ENCODE data around the gene ANKIB1.
"Not testable (repeated sequence)": the region's sequence is repeated elsewhere in the genome, so short reads cannot be mapped to it uniquely, and the experiment has no call there.

The ANKIB1 gene

DNA sequence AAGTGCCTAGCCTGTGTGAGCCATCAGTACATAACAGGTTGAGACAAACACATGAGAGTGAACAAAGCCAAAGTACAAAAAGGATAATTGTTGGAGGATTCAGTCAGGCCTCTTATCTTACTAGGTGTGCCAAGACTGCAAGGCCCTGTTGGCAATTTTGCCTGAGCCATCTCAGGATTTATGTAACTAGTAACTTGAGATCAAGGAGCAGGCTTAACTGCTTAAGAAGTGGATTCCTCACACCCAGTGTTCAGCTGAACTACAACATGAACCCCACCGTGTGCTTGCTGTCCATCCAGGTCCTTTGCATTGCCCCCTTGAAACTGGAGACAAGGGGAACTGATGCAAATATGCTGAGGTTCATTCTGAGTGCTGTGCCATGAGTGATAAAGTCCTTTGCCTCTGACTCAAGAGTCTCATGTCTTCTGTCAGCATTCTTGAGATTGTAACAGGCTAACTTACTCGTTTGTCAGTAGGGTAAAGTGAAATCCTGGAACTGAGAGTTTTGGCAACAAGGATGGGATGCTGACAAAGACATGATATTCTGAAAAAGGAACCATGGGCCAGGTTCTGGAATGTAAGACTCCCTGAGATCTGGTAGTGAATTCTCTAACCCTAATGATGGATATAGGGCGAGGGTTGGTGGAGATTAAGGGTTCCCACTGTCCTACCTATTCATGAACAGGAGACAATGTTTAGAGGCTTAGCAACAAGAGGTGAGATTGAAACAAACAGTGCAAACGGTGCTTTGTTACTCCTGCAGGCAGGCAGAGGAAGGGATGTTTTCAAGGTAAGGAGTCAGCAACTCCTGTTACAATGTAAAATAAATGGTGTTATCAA lies 157.4 kb downstream of the ANKIB1 start:
- no peak for DNase-seq

DNA sequence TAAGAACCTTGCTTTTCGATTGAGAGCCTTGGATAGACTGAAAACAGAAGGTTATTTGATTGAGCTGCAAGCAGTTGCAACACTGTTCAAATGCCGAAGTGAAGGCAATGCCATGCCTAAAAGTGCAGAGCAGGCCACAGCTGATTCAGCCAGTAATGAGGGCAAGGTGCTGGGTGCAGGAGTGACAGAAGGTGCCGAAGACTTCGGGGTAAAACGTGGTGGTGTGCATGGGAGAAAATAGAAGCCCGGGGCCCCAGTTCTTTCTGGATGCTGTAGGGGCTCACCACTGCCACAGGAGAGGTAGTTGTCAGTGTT lies 157.9 kb downstream of the ANKIB1 start:
- no peak for DNase-seq

DNA sequence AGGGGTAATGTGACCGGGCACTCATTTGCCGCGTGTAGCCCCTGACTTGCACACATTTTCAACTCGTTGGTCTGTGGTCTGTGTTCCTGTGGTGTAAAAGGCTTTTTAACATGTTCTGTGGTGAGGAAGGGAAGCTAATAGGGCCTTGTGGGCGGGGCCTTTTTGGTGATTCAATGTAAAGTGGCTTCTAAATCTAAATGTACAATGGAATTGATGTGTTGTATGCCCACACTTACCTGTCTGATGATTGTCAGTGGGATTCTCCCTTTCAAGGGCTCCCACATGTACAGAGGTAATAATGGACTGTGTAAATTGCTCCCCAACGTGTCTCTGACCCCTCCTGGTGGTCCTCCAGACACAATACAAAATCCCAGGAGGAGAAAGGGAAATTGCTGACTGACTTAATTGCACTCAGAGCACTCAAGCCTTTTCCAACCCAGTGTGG lies 158.4 kb downstream of the ANKIB1 start:
- no peak for DNase-seq

DNA sequence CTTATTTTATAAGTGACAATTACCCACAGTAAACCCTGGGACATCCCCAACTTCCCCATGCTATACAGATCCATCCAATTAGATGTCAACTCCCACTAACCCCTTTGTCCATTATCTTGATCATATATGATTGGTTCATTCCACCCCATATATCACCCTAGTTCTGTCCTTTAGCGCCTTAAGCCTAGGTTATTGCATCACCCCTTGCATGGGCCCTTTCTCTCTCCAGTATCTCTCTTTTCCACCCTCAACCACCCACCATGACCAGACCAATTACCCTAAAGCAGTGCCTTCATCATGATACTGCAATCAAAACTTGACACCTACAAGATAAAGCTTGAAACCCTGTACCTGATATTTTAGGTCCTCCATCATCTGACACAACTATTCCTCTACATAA lies 163.6 kb downstream of the ANKIB1 start:
- no peak for DNase-seq

DNA sequence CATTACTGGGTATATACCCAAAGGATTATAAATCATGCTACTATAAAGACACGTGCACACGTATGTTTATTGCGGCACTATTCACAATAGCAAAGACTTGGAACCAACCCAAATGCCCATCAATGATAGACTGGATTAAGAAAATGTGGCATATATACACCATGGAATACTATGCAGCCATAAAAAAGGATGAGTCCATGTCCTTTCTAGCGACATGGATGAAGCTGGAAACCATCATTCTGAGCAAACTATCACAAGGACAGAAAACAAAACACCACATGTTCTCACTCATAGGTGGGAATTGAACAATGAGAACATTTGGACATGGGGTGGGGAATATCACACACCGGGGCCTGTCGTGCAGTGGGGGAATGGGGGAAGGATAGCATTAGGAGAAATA lies 164.4 kb downstream of the ANKIB1 start:
- DNase-seq = not testable (repeated sequence)

DNA sequence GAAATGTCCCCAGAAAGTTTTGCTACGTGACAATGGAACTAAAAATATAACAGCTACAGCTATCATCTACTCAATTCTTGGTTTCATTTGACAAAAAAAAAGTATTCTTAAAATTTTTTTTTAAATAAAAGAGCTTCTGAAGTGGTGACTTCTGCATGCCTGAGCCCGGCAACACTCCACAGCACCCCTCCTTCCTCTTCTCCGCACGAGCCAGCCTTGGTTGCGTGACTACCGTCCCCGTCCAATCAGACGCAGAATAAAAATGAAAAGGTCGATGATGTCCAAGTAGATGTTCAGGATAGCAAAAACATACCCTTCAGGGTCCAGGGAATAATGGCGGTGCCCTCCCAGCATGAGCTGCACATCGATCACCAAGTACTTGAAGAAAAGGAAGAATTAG lies 167.0 kb downstream of the ANKIB1 start:
- no peak for DNase-seq

DNA sequence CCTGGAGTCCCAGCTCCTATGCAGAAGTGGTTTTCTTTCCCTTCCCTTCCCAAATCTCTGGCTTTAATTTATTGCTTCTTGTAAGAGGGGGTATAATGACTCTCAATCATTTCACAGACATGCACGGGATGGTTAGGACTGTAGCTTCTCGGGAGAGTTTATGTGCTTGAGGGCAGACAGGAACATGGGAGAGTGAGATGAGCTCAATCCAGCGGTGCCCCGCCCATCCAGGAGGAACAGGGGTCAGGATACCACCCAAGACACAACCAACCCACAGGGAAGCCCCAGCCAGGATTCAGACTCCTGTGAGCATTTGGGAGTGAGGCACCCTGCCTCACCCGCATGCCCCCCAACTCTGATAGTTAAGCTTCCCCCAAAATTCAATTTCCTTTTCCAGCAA lies 167.8 kb downstream of the ANKIB1 start:
- DNase-seq = no peak

DNA sequence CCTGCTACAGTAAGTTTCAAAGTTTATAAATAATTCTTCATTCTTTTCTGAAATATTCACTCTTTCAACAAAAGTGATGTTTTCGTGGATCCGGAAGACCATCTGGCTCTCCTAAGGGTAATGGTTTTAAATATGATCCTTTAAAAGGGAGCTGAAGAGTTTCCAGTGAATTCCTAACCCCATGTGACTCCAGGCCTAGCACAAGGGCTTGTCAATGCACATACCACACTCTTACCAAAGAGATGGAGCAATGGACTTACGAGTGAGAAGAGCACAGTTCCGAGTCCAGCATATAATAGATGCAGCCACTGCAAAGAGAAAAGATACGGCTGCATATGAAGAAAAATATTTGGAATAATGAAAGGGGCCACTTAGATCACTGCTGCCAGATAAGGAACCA lies 169.5 kb downstream of the ANKIB1 start:
- no peak for DNase-seq

DNA sequence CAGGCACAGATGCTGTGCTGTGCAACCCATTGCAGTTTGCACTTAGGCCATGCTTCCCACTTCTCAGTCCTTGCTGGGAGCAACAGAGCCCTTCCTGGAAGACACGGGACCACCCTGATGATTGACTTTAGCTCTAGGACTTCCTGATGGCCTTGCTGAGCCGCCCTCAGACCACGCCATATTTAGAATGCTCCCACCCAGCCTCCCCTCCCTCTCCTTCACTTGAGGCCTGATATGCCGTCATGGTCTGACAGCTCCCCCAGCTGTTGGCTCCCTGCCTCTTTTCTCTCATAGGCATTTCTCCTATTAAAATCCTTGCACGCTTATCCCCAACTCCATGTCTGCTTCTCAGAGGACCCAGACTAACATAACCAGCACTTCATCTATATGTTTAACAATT lies 172.1 kb downstream of the ANKIB1 start:
- DNase-seq = peak in 2 of 58 donors; percentile 5 to 6

DNA sequence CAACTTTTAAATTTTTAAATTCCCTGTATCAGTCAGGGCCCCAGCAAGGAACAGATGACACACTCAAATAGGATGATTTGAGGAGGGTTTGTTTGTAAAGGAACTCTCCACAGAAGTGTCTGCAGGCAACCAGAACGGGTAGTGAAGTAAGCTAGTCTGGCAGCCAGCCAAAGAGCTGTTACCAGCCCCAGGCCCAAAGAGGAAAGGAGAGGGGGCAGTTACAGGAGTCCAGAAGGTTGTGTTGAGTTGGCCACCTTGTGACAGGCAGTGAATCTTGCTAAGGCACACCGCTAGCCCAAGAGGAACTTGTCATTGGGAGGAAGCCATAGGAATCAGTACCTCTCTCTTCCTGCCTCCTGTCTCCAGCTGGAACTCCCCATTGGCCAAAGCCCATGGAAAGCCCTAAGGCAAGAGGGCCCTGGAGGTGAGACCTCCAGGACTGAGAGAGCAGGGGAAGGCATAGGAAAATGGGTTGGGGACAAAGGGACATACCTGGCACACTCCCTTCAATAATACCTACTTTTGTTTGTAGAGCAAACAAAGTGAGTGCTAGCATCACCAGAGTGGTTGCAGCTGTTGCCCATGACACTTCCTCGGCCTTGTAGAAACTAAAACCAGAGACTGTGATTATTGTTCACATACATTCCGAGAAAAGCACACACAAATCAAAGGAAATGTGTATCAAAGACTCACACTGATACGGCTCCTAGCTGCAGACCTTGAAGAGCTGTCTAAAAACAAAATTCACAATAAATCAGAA lies 176.1 kb downstream of the ANKIB1 start:
- DNase-seq = no peak

DNA sequence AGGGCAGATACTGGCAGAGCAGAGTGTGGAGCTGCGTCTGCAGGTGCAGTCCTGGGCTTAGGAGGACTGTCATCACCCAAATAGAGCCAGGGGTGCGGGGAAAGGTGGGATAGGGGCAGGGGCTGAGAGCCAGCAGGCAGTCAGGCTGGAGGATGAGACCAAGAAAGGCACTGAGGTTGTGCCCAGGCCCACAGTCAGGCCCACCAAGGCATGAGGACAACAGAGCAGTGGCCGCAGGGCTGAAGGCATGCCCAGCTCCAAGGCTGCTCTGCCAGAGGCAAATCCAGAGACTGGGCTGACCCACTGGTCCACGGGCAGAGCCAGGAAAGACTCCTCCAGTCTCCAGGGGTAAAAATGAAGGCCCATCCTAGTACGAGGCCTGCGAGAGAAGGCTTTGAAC lies 177.2 kb downstream of the ANKIB1 start:
- no peak for DNase-seq

DNA sequence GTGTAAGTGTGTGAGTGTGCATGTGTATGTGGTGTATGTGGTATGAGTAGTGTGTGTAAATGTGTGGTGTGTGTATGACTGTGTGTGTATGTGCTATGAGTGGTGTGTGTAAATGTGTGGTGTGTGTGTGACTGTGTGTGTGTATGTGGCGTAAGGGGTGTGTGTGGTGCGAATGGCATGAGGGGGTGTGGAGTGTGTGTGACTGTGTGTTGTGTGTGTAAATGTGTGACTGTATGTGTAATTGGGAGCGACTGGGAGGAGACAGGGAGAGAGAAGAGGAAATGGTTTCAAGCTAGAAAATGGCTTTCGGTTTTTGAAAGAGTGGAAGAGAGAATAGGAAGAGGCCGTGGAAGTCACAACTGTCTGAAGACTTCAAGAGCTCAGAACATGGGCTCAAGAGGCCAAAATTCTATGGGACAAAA lies 177.9 kb downstream of the ANKIB1 start:
- no peak for DNase-seq

DNA sequence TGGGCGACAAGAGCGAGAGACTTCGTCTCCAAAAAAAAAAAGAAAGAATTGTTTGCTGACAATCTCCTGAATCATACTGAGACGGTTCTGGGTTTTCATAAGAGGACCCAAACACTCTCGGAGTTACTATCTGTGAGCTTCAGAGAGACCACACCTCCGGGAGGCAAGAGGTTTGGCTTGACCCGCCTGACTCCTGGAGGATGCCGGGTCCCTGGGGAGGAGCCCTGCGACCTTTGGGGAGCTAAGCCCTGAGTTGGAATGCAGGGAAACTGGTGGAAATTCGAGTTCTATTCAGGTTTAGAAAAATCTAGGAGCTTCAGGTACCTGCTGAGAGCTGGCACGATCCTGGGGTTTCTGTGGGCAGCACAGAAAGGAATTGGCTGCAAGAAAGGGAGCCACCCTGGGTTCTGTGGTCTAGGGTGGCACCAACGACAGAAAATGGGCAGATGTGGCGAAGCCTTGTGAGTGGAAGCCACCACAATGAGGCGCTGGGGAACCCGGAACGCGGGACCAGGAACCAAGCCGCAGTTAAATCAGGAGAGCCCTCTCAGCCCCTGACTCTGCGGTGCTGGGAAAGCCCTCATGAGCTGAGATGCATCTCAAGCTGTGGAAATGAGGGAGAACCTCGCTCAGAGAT lies 179.7 kb downstream of the ANKIB1 start:
- DNase-seq = peak in 1 of 58 donors; percentile 11

DNA sequence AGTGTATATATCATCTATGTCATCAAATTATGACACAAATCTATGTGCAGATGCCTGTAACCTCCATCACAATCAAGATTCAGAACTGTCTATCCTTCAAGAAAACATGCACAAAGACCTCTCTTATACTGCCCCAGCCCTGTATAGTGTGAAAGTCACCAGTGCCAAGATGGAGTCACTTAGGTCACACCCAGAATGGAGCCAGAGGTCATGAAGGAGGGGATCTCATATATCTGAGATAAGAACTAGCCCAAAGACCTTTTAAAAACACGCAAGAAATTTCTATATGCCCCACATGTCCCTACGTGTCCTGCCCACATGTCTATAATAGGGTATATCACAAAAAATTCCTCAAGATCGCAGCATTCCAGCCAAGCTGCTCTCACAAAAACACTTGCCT lies 181.4 kb downstream of the ANKIB1 start:
- no peak for DNase-seq

DNA sequence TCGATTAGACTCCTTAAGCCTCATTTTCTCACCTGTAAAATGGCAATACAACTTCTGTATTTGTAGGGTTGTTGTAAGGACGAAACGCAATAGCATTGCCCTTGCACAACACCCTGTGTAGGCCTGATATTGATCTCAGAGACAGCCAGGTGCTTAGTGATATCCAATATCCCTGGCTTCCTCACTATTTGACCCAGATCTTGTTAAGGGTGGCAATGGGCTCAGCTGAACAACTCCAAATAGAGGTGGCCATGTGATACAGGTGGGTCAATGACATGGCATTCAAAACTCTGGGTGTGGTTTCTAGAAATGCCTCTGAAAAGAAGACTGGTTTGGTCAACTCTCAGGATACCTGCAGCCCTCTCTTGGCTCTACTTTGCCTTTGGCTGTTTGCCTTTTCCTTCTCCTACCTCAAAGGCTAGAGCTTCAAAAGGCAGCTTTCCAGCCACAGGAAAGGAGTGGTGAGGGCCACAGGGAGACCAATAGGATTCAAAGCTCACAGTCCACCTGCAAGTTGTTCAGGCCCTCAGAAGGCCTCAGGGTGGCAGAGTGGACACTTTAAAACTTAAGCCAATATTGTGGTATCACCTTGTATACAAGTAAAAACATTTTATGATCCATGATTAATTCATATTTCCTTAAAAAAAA lies 186.6 kb downstream of the ANKIB1 start:
- DNase-seq = no peak

DNA sequence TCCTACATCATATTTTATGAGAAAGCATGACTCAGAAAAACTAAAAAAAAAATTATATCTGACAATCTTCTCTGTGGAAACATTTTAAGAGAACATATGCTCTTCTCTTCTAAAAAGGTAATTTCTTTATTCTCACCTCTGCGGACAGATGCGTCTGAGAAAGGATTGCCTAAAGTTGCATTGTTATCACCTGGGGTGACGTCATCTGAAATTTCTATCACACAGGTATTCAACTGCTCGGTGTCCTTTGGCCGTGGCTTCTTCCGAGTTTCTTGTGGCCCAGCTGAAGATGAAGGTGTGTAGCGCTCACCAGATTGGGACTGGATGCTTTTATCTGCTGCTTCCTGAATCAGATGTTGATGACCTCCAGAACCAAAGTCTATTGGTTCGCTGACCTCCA lies 187.2 kb downstream of the ANKIB1 start:
- DNase-seq = no peak

DNA sequence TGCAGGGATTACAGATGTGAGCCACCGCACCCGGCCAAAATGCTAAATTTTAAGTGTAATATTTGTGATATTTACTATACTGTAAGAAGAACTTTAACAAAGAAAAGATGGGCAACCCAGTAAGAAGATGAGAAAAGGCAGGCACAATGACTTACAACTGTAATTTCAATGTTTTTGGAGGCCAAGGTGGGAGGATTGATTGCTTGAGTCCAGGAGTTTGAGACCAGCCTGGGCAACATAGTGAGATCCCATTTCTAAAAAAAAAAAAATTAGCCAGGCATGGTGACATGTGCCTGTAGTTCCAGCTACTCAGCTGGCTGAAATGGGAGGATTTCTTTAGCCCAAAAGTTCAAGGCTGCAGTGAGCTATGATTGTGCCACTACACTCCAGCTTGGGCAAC lies 189.8 kb downstream of the ANKIB1 start:
- no peak for DNase-seq

DNA sequence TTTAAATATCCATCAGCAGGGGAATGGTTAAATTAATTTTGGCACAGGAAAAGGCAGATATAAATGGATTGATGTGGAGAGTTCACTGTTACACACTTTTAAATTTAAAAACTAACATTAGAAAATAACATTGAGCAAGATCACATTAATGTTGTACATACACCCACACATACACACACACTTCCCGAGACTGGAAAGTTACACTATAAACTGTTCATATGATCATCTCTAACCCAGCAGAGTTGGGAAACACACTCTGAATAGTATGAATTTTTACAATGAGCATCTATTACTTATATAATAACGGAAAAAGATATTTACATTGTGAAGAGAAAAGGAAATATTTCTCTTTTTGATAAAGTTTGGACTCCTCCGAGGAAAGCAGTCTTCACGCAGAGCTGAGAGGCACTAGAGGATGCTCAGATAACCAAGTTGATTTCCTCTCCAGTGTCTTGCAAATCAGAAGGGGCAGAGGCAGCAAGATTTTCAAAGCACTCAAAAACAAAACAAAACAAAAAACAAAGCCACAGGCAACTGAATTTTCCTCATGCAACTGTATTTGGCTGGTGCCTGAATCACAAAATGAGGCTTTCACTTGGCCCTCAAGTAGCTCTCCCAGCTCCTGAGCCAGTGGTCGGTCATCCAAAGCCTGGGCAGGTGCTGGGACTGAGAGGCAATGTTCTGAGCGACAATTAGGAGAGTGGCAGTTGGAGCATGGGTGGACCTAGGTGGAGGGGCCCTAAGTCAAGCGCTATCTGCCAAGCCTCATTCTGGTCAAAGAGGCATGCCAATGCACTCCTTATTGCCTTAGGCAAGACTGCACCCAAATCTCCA lies 191.1 kb downstream of the ANKIB1 start:
- DNase-seq = no peak

DNA sequence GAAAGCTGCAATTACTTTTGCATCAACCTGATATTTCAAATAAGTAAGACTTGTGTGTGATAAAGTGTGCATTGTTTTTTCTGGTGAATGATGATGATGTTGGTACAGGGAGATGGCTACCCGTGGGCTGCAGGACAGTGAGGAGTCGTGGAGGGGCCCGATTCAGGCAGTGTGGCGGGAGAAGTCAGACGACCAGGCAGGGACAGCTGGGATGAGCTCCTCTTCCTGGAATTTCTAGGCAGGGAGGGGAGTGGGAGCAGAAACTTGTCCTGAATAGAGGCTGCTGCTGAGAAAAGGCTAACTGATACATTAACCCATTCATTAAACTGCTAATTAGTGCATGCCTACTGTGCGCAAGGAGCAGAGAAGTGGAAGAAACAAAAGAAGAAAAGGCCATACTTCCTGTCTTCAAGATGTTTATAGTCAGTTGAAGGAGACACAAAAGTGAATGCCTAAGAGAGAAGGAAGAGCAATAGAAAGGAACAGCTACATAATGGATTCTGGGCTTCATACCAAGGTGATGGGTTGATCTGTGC lies 192.2 kb downstream of the ANKIB1 start:
- no peak for DNase-seq

DNA sequence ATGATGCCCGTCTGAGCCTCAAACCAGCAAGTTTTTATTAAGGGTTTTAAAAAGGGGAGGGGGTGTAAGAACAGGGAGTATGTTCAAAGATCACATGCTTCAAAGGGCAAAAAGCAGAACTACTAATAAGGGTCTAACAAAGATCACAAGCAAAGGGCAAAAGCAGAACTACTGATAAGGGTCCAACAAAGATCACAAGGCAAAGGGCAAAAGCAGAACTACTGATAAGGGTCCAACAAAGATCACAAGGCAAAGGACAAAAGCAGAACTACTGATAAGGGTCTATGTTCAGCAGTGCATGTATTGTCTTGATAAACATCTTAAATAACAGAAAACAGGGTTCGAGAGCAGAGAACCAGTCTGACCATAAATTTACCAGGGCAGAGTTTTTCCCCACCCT lies 196.9 kb downstream of the ANKIB1 start:
- not testable (repeated sequence) for DNase-seq

Measured in anterior cingulate cortex (tissue), 58 donors.